ENCODE data around the gene NRXN3. TPM values are rescaled to one million over a fixed set of nuclear protein-coding genes. Genes with fewer than 3 reads are reported as not detected.
"Not testable (repeated sequence)": the region's sequence is repeated elsewhere in the genome, so short reads cannot be mapped to it uniquely, and the experiment has no call there.

Gene NRXN3
- total and polyA plus RNA-seq, 2 experiments from 2014 or later = 5.7 to 7.1 TPM

GRCh38 chr14:78424311-78424710 lies 254.1 kb downstream of the NRXN3 start:
- DNase-seq (ENCODE audit: low spot score) = no peak
- 63% methylated on average over 1 of the region's 1 CpG for WGBS (ENCODE audit: low lambda C conversion rate, missing lambda C conversion rate)
- no peak overlapping the region for H3K4me2 ChIP-seq
- no peaks in the 10 kb centered on the region for H3K9me2 ChIP-seq (replicated peaks; ENCODE audit: insufficient read depth)
- H3K4me3 ChIP-seq = no peak overlapping the region
- no peaks in the 10 kb centered on the region for H3K4me1 ChIP-seq (ENCODE audit: insufficient read depth)
- H3K27ac ChIP-seq = no peak overlapping the region
- H4K20me1 ChIP-seq (ENCODE audit: insufficient read depth, poor library complexity, severe bottlenecking) = no peaks in the 10 kb centered on the region
- TF ChIP-seq, protein P1, sequence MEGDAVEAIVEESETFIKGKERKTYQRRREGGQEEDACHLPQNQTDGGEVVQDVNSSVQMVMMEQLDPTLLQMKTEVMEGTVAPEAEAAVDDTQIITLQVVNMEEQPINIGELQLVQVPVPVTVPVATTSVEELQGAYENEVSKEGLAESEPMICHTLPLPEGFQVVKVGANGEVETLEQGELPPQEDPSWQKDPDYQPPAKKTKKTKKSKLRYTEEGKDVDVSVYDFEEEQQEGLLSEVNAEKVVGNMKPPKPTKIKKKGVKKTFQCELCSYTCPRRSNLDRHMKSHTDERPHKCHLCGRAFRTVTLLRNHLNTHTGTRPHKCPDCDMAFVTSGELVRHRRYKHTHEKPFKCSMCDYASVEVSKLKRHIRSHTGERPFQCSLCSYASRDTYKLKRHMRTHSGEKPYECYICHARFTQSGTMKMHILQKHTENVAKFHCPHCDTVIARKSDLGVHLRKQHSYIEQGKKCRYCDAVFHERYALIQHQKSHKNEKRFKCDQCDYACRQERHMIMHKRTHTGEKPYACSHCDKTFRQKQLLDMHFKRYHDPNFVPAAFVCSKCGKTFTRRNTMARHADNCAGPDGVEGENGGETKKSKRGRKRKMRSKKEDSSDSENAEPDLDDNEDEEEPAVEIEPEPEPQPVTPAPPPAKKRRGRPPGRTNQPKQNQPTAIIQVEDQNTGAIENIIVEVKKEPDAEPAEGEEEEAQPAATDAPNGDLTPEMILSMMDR (IDR thresholded peaks at IDR 0.05; ENCODE audit: poor library complexity) = no peak
- no peak for TF ChIP-seq EZH2 (IDR thresholded peaks at IDR 0.05; ENCODE audit: borderline replicate concordance)
- TF ChIP-seq EZH2phosphoT487 (IDR thresholded peaks at IDR 0.05; ENCODE audit: low read depth, severe bottlenecking, unreplicated experiment) = no peak
- H3K9me3 ChIP-seq (ENCODE audit: low read depth) = no peaks in the 10 kb centered on the region
- H3K27me3 ChIP-seq = no peaks in the 10 kb centered on the region
- H3K79me2 ChIP-seq = no peaks in the 10 kb centered on the region
- no peak overlapping the region for H2AFZ ChIP-seq
- H3K36me3 ChIP-seq (replicated peaks; ENCODE audit: insufficient read depth, low read depth) = no peaks in the 10 kb centered on the region

DNA sequence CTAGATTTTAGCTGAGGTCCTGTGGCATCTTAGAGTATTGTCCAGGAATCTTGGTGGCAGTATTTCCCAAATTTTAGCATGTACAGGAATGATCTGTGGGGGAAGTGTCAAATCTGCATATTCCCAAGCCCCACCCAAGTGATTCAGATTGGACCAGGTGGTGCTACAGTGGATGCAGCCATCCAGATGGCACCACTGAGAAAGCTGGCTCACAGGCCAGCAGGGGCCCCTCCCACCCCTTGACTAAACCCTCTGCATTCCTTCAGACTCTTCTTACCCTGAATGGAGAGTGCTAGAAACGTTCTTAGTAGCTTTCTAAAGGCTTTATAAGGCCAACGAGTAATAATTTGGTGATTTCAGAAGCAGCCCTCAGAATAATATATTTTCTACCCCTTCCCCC lies 255.2 kb downstream of the NRXN3 start:
- no peaks in the 10 kb centered on the region for H3K4me1 ChIP-seq (ENCODE audit: insufficient read depth)
- no peaks in the 10 kb centered on the region for H3K9me2 ChIP-seq (replicated peaks; ENCODE audit: insufficient read depth)
- no peak overlapping the region for H2AFZ ChIP-seq
- H3K27ac ChIP-seq = no peak overlapping the region
- no peak overlapping the region for H3K4me3 ChIP-seq
- 60% methylated on average over 2 of the region's 2 CpGs for WGBS (ENCODE audit: low lambda C conversion rate, missing lambda C conversion rate)
- TF ChIP-seq, protein P1 (IDR thresholded peaks at IDR 0.05; ENCODE audit: poor library complexity) = no peak
- no peak for TF ChIP-seq EZH2phosphoT487 (IDR thresholded peaks at IDR 0.05; ENCODE audit: low read depth, severe bottlenecking, unreplicated experiment)
- TF ChIP-seq EZH2 (IDR thresholded peaks at IDR 0.05; ENCODE audit: borderline replicate concordance) = no peak
- no peaks in the 10 kb centered on the region for H3K79me2 ChIP-seq
- H3K9me3 ChIP-seq (ENCODE audit: low read depth) = no peaks in the 10 kb centered on the region
- H3K4me2 ChIP-seq = no peak overlapping the region
- H4K20me1 ChIP-seq (ENCODE audit: insufficient read depth, poor library complexity, severe bottlenecking) = no peaks in the 10 kb centered on the region
- no peaks in the 10 kb centered on the region for H3K27me3 ChIP-seq
- no peaks in the 10 kb centered on the region for H3K36me3 ChIP-seq (replicated peaks; ENCODE audit: insufficient read depth, low read depth)
- DNase-seq (ENCODE audit: low spot score) = no peak

- Histone ChIP-seq H3K4me2 (no peak overlapping the region), H3K36me3 (replicated peaks; ENCODE audit: insufficient read depth, low read depth) (no peaks in the 10 kb centered on the region), H3K9me3 (ENCODE audit: low read depth) (no peaks in the 10 kb centered on the region), H2AFZ (no peak overlapping the region), H4K20me1 (ENCODE audit: insufficient read depth, poor library complexity, severe bottlenecking) (no peaks in the 10 kb centered on the region), H3K27me3 (no peaks in the 10 kb centered on the region), H3K4me3 (no peak overlapping the region), H3K27ac (no peak overlapping the region), H3K79me2 (no peaks in the 10 kb centered on the region), H3K9me2 (replicated peaks; ENCODE audit: insufficient read depth) (no peaks in the 10 kb centered on the region), H3K4me1 (ENCODE audit: insufficient read depth) (no peaks in the 10 kb centered on the region)
- 92% methylated on average over 4 of the region's 4 CpGs for WGBS (ENCODE audit: low lambda C conversion rate, missing lambda C conversion rate)
- DNase-seq (ENCODE audit: low spot score) = no peak
- TF ChIP-seq EZH2phosphoT487 (IDR thresholded peaks at IDR 0.05; ENCODE audit: low read depth, severe bottlenecking, unreplicated experiment) (no peak), EZH2 (IDR thresholded peaks at IDR 0.05; ENCODE audit: borderline replicate concordance) (no peak)
- TF ChIP-seq, protein P1 (IDR thresholded peaks at IDR 0.05; ENCODE audit: poor library complexity) = no peak
These were observed 255.6 kb downstream of the NRXN3 start for GRCh38 chr14:78425782-78426181.

GRCh38 chr14:78432046-78432445 lies 261.9 kb downstream of the NRXN3 start:
- no peak overlapping the region for H3K4me2 ChIP-seq
- no peak overlapping the region for H2AFZ ChIP-seq
- H3K27ac ChIP-seq = no peak overlapping the region
- H3K9me2 ChIP-seq (replicated peaks; ENCODE audit: insufficient read depth) = no peaks in the 10 kb centered on the region
- no peak for TF ChIP-seq EZH2 (IDR thresholded peaks at IDR 0.05; ENCODE audit: borderline replicate concordance)
- no peak for TF ChIP-seq EZH2phosphoT487 (IDR thresholded peaks at IDR 0.05; ENCODE audit: low read depth, severe bottlenecking, unreplicated experiment)
- TF ChIP-seq, protein P1 (IDR thresholded peaks at IDR 0.05; ENCODE audit: poor library complexity) = no peak
- DNase-seq (ENCODE audit: low spot score) = no peak
- no peaks in the 10 kb centered on the region for H4K20me1 ChIP-seq (ENCODE audit: insufficient read depth, poor library complexity, severe bottlenecking)
- WGBS (ENCODE audit: low lambda C conversion rate, missing lambda C conversion rate) = 72% methylated on average over 1 of the region's 1 CpG
- H3K79me2 ChIP-seq = no peaks in the 10 kb centered on the region
- no peaks in the 10 kb centered on the region for H3K27me3 ChIP-seq
- H3K4me1 ChIP-seq (ENCODE audit: insufficient read depth) = no peaks in the 10 kb centered on the region
- no peaks in the 10 kb centered on the region for H3K9me3 ChIP-seq (ENCODE audit: low read depth)
- no peak overlapping the region for H3K4me3 ChIP-seq
- H3K36me3 ChIP-seq (replicated peaks; ENCODE audit: insufficient read depth, low read depth) = no peaks in the 10 kb centered on the region

DNA sequence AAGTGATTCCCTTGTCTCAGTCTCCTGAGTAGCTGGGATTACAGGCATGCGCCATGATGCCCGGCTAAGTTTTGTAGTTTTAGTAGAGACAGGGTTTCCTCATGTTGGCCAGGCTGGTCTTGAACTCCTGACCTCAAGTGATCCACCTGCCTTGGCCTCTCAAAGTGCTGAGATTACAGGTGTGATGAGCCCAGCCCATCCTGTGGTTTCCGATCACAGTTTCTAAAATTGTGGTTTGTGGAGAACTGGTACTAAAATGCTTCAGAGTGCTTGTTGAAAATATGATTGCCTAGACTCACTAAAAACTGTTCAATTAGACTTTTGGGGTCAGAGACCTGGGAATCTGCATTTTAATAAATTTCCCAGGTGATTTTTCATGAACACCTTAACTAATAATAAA lies 267.3 kb downstream of the NRXN3 start:
- H3K4me3 ChIP-seq; H3K79me2 ChIP-seq; H2AFZ ChIP-seq; H4K20me1 ChIP-seq (ENCODE audit: insufficient read depth, poor library complexity, severe bottlenecking); H3K4me1 ChIP-seq (ENCODE audit: insufficient read depth); H3K9me2 ChIP-seq (replicated peaks; ENCODE audit: insufficient read depth); H3K36me3 ChIP-seq (replicated peaks; ENCODE audit: insufficient read depth, low read depth); H3K9me3 ChIP-seq (ENCODE audit: low read depth); H3K27ac ChIP-seq; H3K4me2 ChIP-seq; DNase-seq (ENCODE audit: low spot score); H3K27me3 ChIP-seq: not testable (repeated sequence)
- WGBS (ENCODE audit: low lambda C conversion rate, missing lambda C conversion rate) = 62% methylated on average over 3 of the region's 3 CpGs
